ENCODE measurements around the gene DPP6. TPM values are rescaled to one million over a fixed set of nuclear protein-coding genes. Genes with fewer than 3 reads are reported as not detected.

The DPP6 gene
- total and polyA plus RNA-seq, 2 donors (not counting 1 experiment from before 2014, with no cell fraction given), result not detected

- 78% methylated on average over 2 of the region's 3 CpGs for WGBS (ENCODE audit: insufficient coverage)
- no peaks in the 10 kb centered on the region for H3K36me3 ChIP-seq (replicated peaks in 1 of 2; ENCODE audit: control extremely low read depth in 1 of 2, control insufficient read depth in 1 of 2, extremely low read depth in 1 of 2, insufficient read depth in 2 of 2, low read length in 1 of 2)
- no peaks in the 10 kb centered on the region for H3K4me1 ChIP-seq (ENCODE audit: control insufficient read depth in 2 of 2, insufficient read depth in 2 of 2, low read length in 2 of 2)
- ChIA-PET CTCF (no interaction called here), POLR2A (no interaction called here)
- H3K4me3 ChIP-seq (ENCODE audit: control extremely low read depth in 1 of 5, extremely low read depth in 1 of 5, insufficient read depth in 1 of 5, low read depth in 2 of 5, low read length in 4 of 5), result no peak overlapping the region
- no peak overlapping the region for H3K4me3 Mint-ChIP-seq
- H4K20me1 ChIP-seq (ENCODE audit: control insufficient read depth, insufficient read depth, low read length, poor library complexity, severe bottlenecking), result no peaks in the 10 kb centered on the region
- no peak for DNase-seq
- no peak overlapping the region for H3K4me2 ChIP-seq (replicated peaks; ENCODE audit: low read depth, low read length, poor library complexity, severe bottlenecking)
- no peak overlapping the region for H2AFZ ChIP-seq (ENCODE audit: insufficient read depth, low read depth, low read length, poor library complexity, severe bottlenecking)
- no peak for ATAC-seq (ENCODE audit: low read depth)
- no peak overlapping the region for H3K9ac ChIP-seq (ENCODE audit: low read length)
- intact Hi-C loops (cut with micrococcal nuclease), result no loop called here
- H3K27me3 Mint-ChIP-seq, result no peaks in the 10 kb centered on the region
- H3K79me2 ChIP-seq (ENCODE audit: control insufficient read depth, insufficient read depth, low read length), result no peaks in the 10 kb centered on the region
- H3K27ac Mint-ChIP-seq, result no peak overlapping the region
- no peaks in the 10 kb centered on the region for H3K4me1 Mint-ChIP-seq
- TF ChIP-seq CTCF (IDR thresholded peaks at IDR 0.05) (no peak), EZH2 (IDR thresholded peaks at IDR 0.05; ENCODE audit: borderline replicate concordance, insufficient read depth, low read depth, low read length, poor library complexity, severe bottlenecking) (no peak)
- H3K27me3 ChIP-seq (replicated peaks in 1 of 4; ENCODE audit: control extremely low read depth in 1 of 4, control insufficient read depth in 3 of 4, insufficient read depth in 4 of 4, low read length in 3 of 4), result no peaks in the 10 kb centered on the region
- H3K9me3 Mint-ChIP-seq (ENCODE audit: insufficient read depth), result peaks cover 4% of the 10 kb centered on the region
- H3K27ac ChIP-seq (ENCODE audit: low read length in 2 of 2), result no peak overlapping the region
- H3K9me3 ChIP-seq (ENCODE audit: control extremely low read depth in 1 of 3, control insufficient read depth in 2 of 3, insufficient read depth in 1 of 3, low read length in 2 of 3), result peaks cover 2 to 11% (median 4%) of the 10 kb centered on the region in 3 donors
These were observed 189.8 kb downstream of the DPP6 start for GRCh38 chr7:154241988-154242387.

- no peak overlapping the region for H2AFZ ChIP-seq (ENCODE audit: insufficient read depth, low read depth, low read length, poor library complexity, severe bottlenecking)
- TF ChIP-seq CTCF (IDR thresholded peaks at IDR 0.05) (no peak), EZH2 (IDR thresholded peaks at IDR 0.05; ENCODE audit: borderline replicate concordance, insufficient read depth, low read depth, low read length, poor library complexity, severe bottlenecking) (no peak)
- ChIA-PET CTCF (no interaction called here), POLR2A (no interaction called here)
- no peak for ATAC-seq (ENCODE audit: low read depth)
- intact Hi-C loops (cut with micrococcal nuclease), result no loop called here
- no peak overlapping the region for H3K4me3 Mint-ChIP-seq
- H3K9me3 ChIP-seq (ENCODE audit: control extremely low read depth in 1 of 3, control insufficient read depth in 2 of 3, insufficient read depth in 1 of 3, low read length in 2 of 3), result peaks cover 2 to 11% (median 4%) of the 10 kb centered on the region in 3 donors
- no peaks in the 10 kb centered on the region for H3K4me1 ChIP-seq (ENCODE audit: control insufficient read depth in 2 of 2, insufficient read depth in 2 of 2, low read length in 2 of 2)
- H3K4me2 ChIP-seq (replicated peaks; ENCODE audit: low read depth, low read length, poor library complexity, severe bottlenecking), result no peak overlapping the region
- H3K27ac ChIP-seq (ENCODE audit: low read length in 2 of 2), result no peak overlapping the region
- no peaks in the 10 kb centered on the region for H3K27me3 ChIP-seq (replicated peaks in 1 of 4; ENCODE audit: control extremely low read depth in 1 of 4, control insufficient read depth in 3 of 4, insufficient read depth in 4 of 4, low read length in 3 of 4)
- H4K20me1 ChIP-seq (ENCODE audit: control insufficient read depth, insufficient read depth, low read length, poor library complexity, severe bottlenecking), result no peaks in the 10 kb centered on the region
- DNase-seq, result no peak
- no peaks in the 10 kb centered on the region for H3K36me3 ChIP-seq (replicated peaks in 1 of 2; ENCODE audit: control extremely low read depth in 1 of 2, control insufficient read depth in 1 of 2, extremely low read depth in 1 of 2, insufficient read depth in 2 of 2, low read length in 1 of 2)
- H3K79me2 ChIP-seq (ENCODE audit: control insufficient read depth, insufficient read depth, low read length), result no peaks in the 10 kb centered on the region
- no peaks in the 10 kb centered on the region for H3K27me3 Mint-ChIP-seq
- H3K4me1 Mint-ChIP-seq, result no peaks in the 10 kb centered on the region
- H3K9me3 Mint-ChIP-seq (ENCODE audit: insufficient read depth), result peaks cover 4% of the 10 kb centered on the region
- H3K27ac Mint-ChIP-seq, result no peak overlapping the region
- no peak overlapping the region for H3K4me3 ChIP-seq (ENCODE audit: control extremely low read depth in 1 of 5, extremely low read depth in 1 of 5, insufficient read depth in 1 of 5, low read depth in 2 of 5, low read length in 4 of 5)
- H3K9ac ChIP-seq (ENCODE audit: low read length), result no peak overlapping the region
These were observed 190.5 kb downstream of the DPP6 start for GRCh38 chr7:154242709-154243108.

All from B cell (primary cell).